IMR-90 (cell line): Measurements from ENCODE around the gene SBF2. TPM values are rescaled to one million over a fixed set of nuclear protein-coding genes. Genes with fewer than 3 reads are reported as not detected.

Experiments
- ATAC-seq: fragments of 200-7000 bp; cut with Tn5 transposase; 2 replicates; pipeline ENCODE4 v1.9.1; 2020; ENCODE audit warnings: low read depth, mild to moderate bottlenecking, moderate library complexity
- BruUV-seq: library from RNA; stranded (reverse); fragments of 400-500 nt; replicated peaks from 2 replicates; lab custom pipeline; 2021; lab: Mats Ljungman, UMichigan
- CTCF ChIA-PET: fragments of 300-600 bp; formaldehyde crosslinking; extraction: SDS; loops from one replicate; lab custom pipeline; 2021; ENCODE audit warnings: antibody characterized with exemption; lab: Yijun Ruan, JAX
- POLR2A ChIA-PET: fragments of 300-600 bp; sonication (Branson Sonifier 250); formaldehyde crosslinking; loops from one replicate; lab custom pipeline; 2022; ENCODE audit warnings: antibody characterized with exemption; ENCODE audit not compliant: unreplicated experiment; lab: Charles Lee
- DNase-seq: peaks from one replicate; pipeline ENCODE4 v3.0.0; 2013
- H2AFZ ChIP-seq: replicated peaks from 2 replicates; pipeline ENCODE3; 2013; ENCODE audit warnings: low read length, mild to moderate bottlenecking; ENCODE audit not compliant: poor library complexity
- H2AK5ac ChIP-seq: 2 replicates; pipeline ENCODE4 v1.6.1; 2013; ENCODE audit warnings: low read depth, low read length, inconsistent platforms
- H2AK9ac ChIP-seq: replicated peaks from 2 replicates; pipeline ENCODE3; 2013; ENCODE audit warnings: mild to moderate bottlenecking, low read depth, low read length, moderate library complexity; ENCODE audit not compliant: poor library complexity
- H2BK120ac ChIP-seq: 2 replicates; pipeline ENCODE4 v1.6.1; 2013; ENCODE audit warnings: low read depth, low read length, inconsistent platforms
- H2BK15ac ChIP-seq: 3 replicates; pipeline ENCODE4 v1.6.1; 2013; ENCODE audit warnings: low read depth, low read length, inconsistent platforms
- H2BK20ac ChIP-seq: 2 replicates; pipeline ENCODE4 v1.6.1; 2013; ENCODE audit warnings: low read depth, mild to moderate bottlenecking, inconsistent platforms, low read length, moderate library complexity
- H2BK5ac ChIP-seq: 2 replicates; pipeline ENCODE4 v1.6.1; 2013; ENCODE audit warnings: mild to moderate bottlenecking, low read depth, low read length, inconsistent platforms; ENCODE audit not compliant: poor library complexity, severe bottlenecking
- H3K14ac ChIP-seq: replicated peaks from 2 replicates; pipeline ENCODE4 v1.6.1; 2013; ENCODE audit warnings: low read depth, low read length, inconsistent platforms
- H3K18ac ChIP-seq: 2 replicates; pipeline ENCODE4 v1.6.1; 2013; ENCODE audit warnings: low read depth, low read length, control low read depth
- H3K23ac ChIP-seq: 2 replicates; pipeline ENCODE4 v1.6.1; 2013; ENCODE audit warnings: low read depth, low read length, inconsistent platforms
- H3K27ac ChIP-seq: 2 replicates; pipeline ENCODE4 v1.5.1; 2013; ENCODE audit warnings: mild to moderate bottlenecking, control low read depth, low read length; ENCODE audit not compliant: insufficient read depth
- H3K27me3 ChIP-seq: 2 replicates; pipeline ENCODE4 v1.6.1; 2013; ENCODE audit warnings: low read length; ENCODE audit not compliant: control insufficient read depth, insufficient read depth
- H3K36me3 ChIP-seq: 2 replicates; pipeline ENCODE4 v1.6.1; 2013; ENCODE audit warnings: low read length, mixed read lengths; ENCODE audit not compliant: control insufficient read depth, insufficient read depth
- H3K4ac ChIP-seq: 2 replicates; pipeline ENCODE4 v1.6.1; 2013; ENCODE audit warnings: low read depth, low read length, inconsistent platforms
- H3K4me1 ChIP-seq: 2 replicates; pipeline ENCODE4 v1.6.1; 2013; ENCODE audit warnings: low read length, mixed read lengths; ENCODE audit not compliant: control insufficient read depth, insufficient read depth
- H3K4me2 ChIP-seq: 2 replicates; pipeline ENCODE4 v1.6.1; 2013; ENCODE audit warnings: low read depth, mild to moderate bottlenecking, control low read depth, low read length, moderate library complexity
- H3K4me3 ChIP-seq: 2 replicates; pipeline ENCODE4 v1.5.1; 2013; ENCODE audit warnings: low read depth, mild to moderate bottlenecking, control low read depth, low read length, moderate library complexity; ENCODE audit not compliant: insufficient read depth
- H3K56ac ChIP-seq: 2 replicates; pipeline ENCODE4 v1.6.1; 2013; ENCODE audit warnings: low read length, inconsistent platforms; ENCODE audit not compliant: insufficient read depth; ENCODE audit errors: extremely low read depth
- H3K79me1 ChIP-seq, 2 experiments: 2 replicates each; pipeline ENCODE4 v1.6.1; 2013; ENCODE audit warnings: low read length in 2 of 2, inconsistent platforms in 1 of 2, low read depth in 1 of 2
- H3K9ac ChIP-seq: 2 replicates; pipeline ENCODE4 v1.6.1; 2013; ENCODE audit warnings: low read depth, low read length, control low read depth
- H3K9me1 ChIP-seq: 2 replicates; pipeline ENCODE4 v1.6.1; 2013; ENCODE audit warnings: low read length, inconsistent platforms; ENCODE audit not compliant: insufficient read depth
- H3K9me3 ChIP-seq: 2 replicates; pipeline ENCODE4 v1.6.1; 2013; ENCODE audit warnings: low read length; ENCODE audit not compliant: control insufficient read depth, insufficient read depth
- H4K20me1 ChIP-seq: 2 replicates; pipeline ENCODE4 v1.6.1; 2013; ENCODE audit warnings: low read length, inconsistent platforms; ENCODE audit not compliant: insufficient read depth
- H4K5ac ChIP-seq: 2 replicates; pipeline ENCODE4 v1.6.1; 2013; ENCODE audit warnings: mild to moderate bottlenecking, low read depth, low read length, control low read depth
- H4K8ac ChIP-seq, 2 experiments: 2 replicates each; pipeline ENCODE4 v1.6.1; 2013; ENCODE audit warnings: low read depth in 2 of 2, low read length in 2 of 2, control low read depth in 1 of 2, inconsistent platforms in 1 of 2
- H4K91ac ChIP-seq: 2 replicates; pipeline ENCODE4 v1.6.1; 2013; ENCODE audit warnings: low read depth, low read length, inconsistent platforms; ENCODE audit not compliant: insufficient read depth
- BHLHE40 ChIP-seq: fragments of 150-350 bp; IDR thresholded peaks from 2 replicates; pipeline ENCODE4 v1.6.1; 2016; ENCODE audit warnings: mild to moderate bottlenecking, low read depth, low read length
- CEBPB ChIP-seq: IDR thresholded peaks from 2 replicates; pipeline ENCODE4 v1.6.1; 2012; ENCODE audit warnings: low read depth, low read length, improper control_type of control experiment
- FOS ChIP-seq: fragments of 150-350 bp; IDR thresholded peaks from 2 replicates; pipeline ENCODE4 v1.6.1; 2016; ENCODE audit warnings: low read depth, low read length
- MAFK ChIP-seq: IDR thresholded peaks from 2 replicates; pipeline ENCODE4 v1.6.1; 2012; ENCODE audit warnings: low read depth, low read length, improper control_type of control experiment
- NFE2L2 ChIP-seq: fragments of 150-350 bp; IDR thresholded peaks from 2 replicates; pipeline ENCODE4 v1.6.1; 2016; ENCODE audit warnings: low read depth, mild to moderate bottlenecking, low read length
- POLR2A ChIP-seq: IDR thresholded peaks from 2 replicates; pipeline ENCODE4 v1.6.1; 2012; ENCODE audit warnings: mild to moderate bottlenecking, low read depth, low read length
- RAD21 ChIP-seq: IDR thresholded peaks from 2 replicates; pipeline ENCODE4 v1.6.1; 2012; ENCODE audit warnings: low read length, improper control_type of control experiment
- RCOR1 ChIP-seq: IDR thresholded peaks from 2 replicates; pipeline ENCODE4 v1.6.1; 2012; ENCODE audit warnings: mild to moderate bottlenecking, low read length, improper control_type of control experiment; ENCODE audit not compliant: insufficient replicate concordance
- RFX5 ChIP-seq: IDR thresholded peaks from 2 replicates; pipeline ENCODE4 v1.8.0; 2012; ENCODE audit warnings: low read depth, mild to moderate bottlenecking, low read length, moderate library complexity
- SMC3 ChIP-seq: fragments of 150-350 bp; IDR thresholded peaks from 2 replicates; pipeline ENCODE4 v1.6.1; 2016; ENCODE audit warnings: low read depth, mild to moderate bottlenecking, antibody characterized with exemption, low read length, moderate library complexity
- WGBS, 2 experiments: methylation state at CpG; one replicate each; pipeline versions ENCODE4 v1.1.5 to v1.1.7; 2013; ENCODE audit warnings: missing lambda C conversion rate in 2 of 2; ENCODE audit not compliant: insufficient read length in 1 of 2; ENCODE audit errors: extremely low coverage in 2 of 2; 5-methylcytosine and 5-hydroxymethylcytosine counted together
- dilution Hi-C: fragments of 300-500 bp; cut with HindIII; formaldehyde crosslinking; loops from one replicate; pipeline ENCODE4 v1.14.3; 2018; ENCODE audit warnings: low sequenced_read_pairs; ENCODE audit not compliant: unreplicated experiment
- in situ Hi-C: fragments of 300-500 bp; cut with MboI; formaldehyde crosslinking; loops from 3 replicates; pipeline ENCODE4 v1.14.3; 2019; ENCODE audit warnings: low sequenced_read_pairs, inconsistent platforms, mixed read lengths
- intact Hi-C: fragments of 100-400 bp; cut with micrococcal nuclease; formaldehyde crosslinking; loops from 2 replicates; pipeline ENCODE4 v1.10.0; 2022
- polyA plus RNA-seq, 3 experiments: library from polyadenylated mRNA; depleted of rRNA; stranded (reverse); fragments of >200 nt; gene quantifications; 2 replicates each; pipeline ENCODE4 v1.2.3, GENCODE V29; 2012; ENCODE audit warnings: low replicate concordance in 1 of 3
- total RNA-seq: library from RNA; depleted of rRNA; stranded (reverse); fragments of >200 nt; gene quantifications from 2 replicates; pipeline ENCODE4 v1.2.3, GENCODE V29; 2012
- TF ChIP-seq, protein P1 (sequence below): fragments of 150-350 bp; IDR thresholded peaks from 2 replicates; pipeline ENCODE4 v1.6.1; 2017; ENCODE audit warnings: mild to moderate bottlenecking, antibody characterized with exemption, low read length, low read depth
- TF ChIP-seq, protein P2 (sequence below): conservative IDR thresholded peaks from 2 replicates; pipeline ENCODE4 v1.5.1; 2012; ENCODE audit warnings: mild to moderate bottlenecking, low read depth, low read length, improper control_type of control experiment

Gene SBF2
- total and polyA plus RNA-seq, 2 of the 4 experiments (the other 2 are of a cell fraction), result 23.8 to 51.8 TPM

DNA sequence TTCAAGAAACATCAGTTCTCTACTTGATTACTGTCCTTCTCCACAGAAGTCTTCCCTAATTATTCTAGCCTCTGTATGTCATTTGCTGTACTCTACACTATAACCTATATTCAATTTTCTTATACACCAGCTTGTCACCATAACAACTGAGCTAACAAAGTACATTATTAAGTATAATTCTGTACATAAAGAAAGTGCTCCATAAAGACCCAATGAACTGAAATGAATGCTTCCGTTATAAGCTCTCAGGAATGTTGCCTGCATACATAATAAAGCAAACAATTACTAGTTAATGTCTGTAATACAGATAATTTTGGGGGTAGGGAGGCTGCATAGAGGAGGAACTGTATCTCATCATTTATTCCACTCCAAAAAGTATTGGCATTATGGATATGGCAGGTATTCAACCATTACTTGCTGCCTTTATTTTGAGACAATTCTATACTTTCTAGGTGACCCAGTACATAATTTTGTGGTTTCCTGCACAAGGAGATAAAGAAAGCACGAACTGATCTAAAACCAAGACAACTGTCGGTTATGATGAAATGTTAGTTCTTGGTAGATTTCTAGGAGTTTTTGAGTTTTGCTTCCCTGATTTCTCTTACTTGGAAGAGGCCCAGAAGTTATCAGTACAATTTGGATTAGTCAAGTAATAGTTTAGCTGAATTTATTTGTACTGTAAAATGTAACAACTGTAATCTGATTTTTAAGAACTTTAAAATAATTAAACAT lies 202.5 kb downstream of the SBF2 start:
- POLR2A ChIA-PET, result no interaction called here
- no peak overlapping the region for H3K23ac ChIP-seq
- intact Hi-C loops, result no loop called here
- CTCF ChIA-PET, result interaction anchor here (0.6 to 0.8 kb wide), 3 partner anchors 15 to 654 kb away, joined by 3 read pairs; no protein-coding TSS in a partner anchor
- no peak overlapping the region for H4K8ac ChIP-seq
- H2BK120ac ChIP-seq, result no peak overlapping the region
- H2BK15ac ChIP-seq, result no peak overlapping the region
- BruUV-seq, result no TSS peak
- H2BK5ac ChIP-seq, result no peak overlapping the region
- H3K4me3 ChIP-seq, result no peak overlapping the region
- no peak overlapping the region for H3K4me2 ChIP-seq
- no peak overlapping the region for H3K18ac ChIP-seq
- H2AK5ac ChIP-seq, result no peak overlapping the region
- no peak overlapping the region for H2AK9ac ChIP-seq
- no peaks in the 10 kb centered on the region for H4K20me1 ChIP-seq
- peaks cover 6 to 31% of the 10 kb centered on the region in 2 experiments; a peak in 3 of 4 replicates for H3K79me1 ChIP-seq
- ATAC-seq (peak; percentile 17; the same call in 1 of the 2 replicates), DNase-seq (peak; percentile 19)
- no peaks in the 10 kb centered on the region for H3K9me3 ChIP-seq
- H3K56ac ChIP-seq, result no peak overlapping the region
- peaks cover 3% of the 10 kb centered on the region; the same call in 1 of the 2 replicates for H3K9me1 ChIP-seq
- H3K9ac ChIP-seq, result no peak overlapping the region
- no peaks in the 10 kb centered on the region for H3K27me3 ChIP-seq
- in situ Hi-C loops, result no loop called here
- no peak overlapping the region for H4K91ac ChIP-seq
- no peak overlapping the region for H2AFZ ChIP-seq
- H3K4ac ChIP-seq, result no peak overlapping the region
- H3K4me1 ChIP-seq, result peaks cover 4% of the 10 kb centered on the region; the same call in 1 of the 2 replicates
- TF ChIP-seq, protein P1, sequence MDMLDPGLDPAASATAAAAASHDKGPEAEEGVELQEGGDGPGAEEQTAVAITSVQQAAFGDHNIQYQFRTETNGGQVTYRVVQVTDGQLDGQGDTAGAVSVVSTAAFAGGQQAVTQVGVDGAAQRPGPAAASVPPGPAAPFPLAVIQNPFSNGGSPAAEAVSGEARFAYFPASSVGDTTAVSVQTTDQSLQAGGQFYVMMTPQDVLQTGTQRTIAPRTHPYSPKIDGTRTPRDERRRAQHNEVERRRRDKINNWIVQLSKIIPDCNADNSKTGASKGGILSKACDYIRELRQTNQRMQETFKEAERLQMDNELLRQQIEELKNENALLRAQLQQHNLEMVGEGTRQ, result no peak
- no peak for TF ChIP-seq CEBPB
- TF ChIP-seq FOS, result no peak
- no peak for TF ChIP-seq BHLHE40
- TF ChIP-seq RCOR1, result no peak
- TF ChIP-seq, protein P2, sequence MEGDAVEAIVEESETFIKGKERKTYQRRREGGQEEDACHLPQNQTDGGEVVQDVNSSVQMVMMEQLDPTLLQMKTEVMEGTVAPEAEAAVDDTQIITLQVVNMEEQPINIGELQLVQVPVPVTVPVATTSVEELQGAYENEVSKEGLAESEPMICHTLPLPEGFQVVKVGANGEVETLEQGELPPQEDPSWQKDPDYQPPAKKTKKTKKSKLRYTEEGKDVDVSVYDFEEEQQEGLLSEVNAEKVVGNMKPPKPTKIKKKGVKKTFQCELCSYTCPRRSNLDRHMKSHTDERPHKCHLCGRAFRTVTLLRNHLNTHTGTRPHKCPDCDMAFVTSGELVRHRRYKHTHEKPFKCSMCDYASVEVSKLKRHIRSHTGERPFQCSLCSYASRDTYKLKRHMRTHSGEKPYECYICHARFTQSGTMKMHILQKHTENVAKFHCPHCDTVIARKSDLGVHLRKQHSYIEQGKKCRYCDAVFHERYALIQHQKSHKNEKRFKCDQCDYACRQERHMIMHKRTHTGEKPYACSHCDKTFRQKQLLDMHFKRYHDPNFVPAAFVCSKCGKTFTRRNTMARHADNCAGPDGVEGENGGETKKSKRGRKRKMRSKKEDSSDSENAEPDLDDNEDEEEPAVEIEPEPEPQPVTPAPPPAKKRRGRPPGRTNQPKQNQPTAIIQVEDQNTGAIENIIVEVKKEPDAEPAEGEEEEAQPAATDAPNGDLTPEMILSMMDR, result no peak
- TF ChIP-seq MAFK, result no peak
- TF ChIP-seq SMC3, result no peak
- no peak for TF ChIP-seq RFX5
- no peak for TF ChIP-seq NFE2L2
- no peak for TF ChIP-seq RAD21
- no peak for TF ChIP-seq POLR2A
- dilution Hi-C loops, result no loop called here
- WGBS, 2 experiments, result no CpG with 5 or more reads among the region's 3 CpGs
- H3K36me3 ChIP-seq, result no peaks in the 10 kb centered on the region
- H2BK20ac ChIP-seq, result no peak overlapping the region
- no peak overlapping the region for H3K27ac ChIP-seq
- H3K14ac ChIP-seq, result no peak overlapping the region
- H4K5ac ChIP-seq, result no peak overlapping the region
